NOMO-1 treated with DMSO at 0.1 percent for 48 hours (cell line): ENCODE measurements around the gene GATA3.

ENCODE experiments used
- DNase-seq: peaks from one replicate; lab custom pipeline; 2025; ENCODE audit not compliant: unreplicated experiment; lab: John Stamatoyannopoulos, UW

Gene GATA3

GRCh38 chr10:8092428-8092827, 37.9 kb downstream of the GATA3 start:
- DNase-seq, result no peak

- no peak for DNase-seq
Observed at GRCh38 chr10:8095959-8096358, 41.5 kb downstream of the GATA3 start.

- DNase-seq, result no peak
Observed at GRCh38 chr10:8096931-8097330, 42.4 kb downstream of the GATA3 start.

- DNase-seq, result no peak
Observed at GRCh38 chr10:8100366-8100765, 45.9 kb downstream of the GATA3 start.

- no peak for DNase-seq
Observed at GRCh38 chr10:8102708-8103401, 48.4 kb downstream of the GATA3 start.

GRCh38 chr10:8103543-8103942, 49.1 kb downstream of the GATA3 start:
- no peak for DNase-seq

GRCh38 chr10:8104005-8104404, 49.5 kb downstream of the GATA3 start:
- no peak for DNase-seq

- no peak for DNase-seq
Observed at GRCh38 chr10:8104721-8105120, 50.2 kb downstream of the GATA3 start.

- no peak for DNase-seq
Observed at GRCh38 chr10:8105932-8106331, 51.4 kb downstream of the GATA3 start.

GRCh38 chr10:8112230-8112905, 57.9 kb downstream of the GATA3 start:
- DNase-seq, result no peak

GRCh38 chr10:8112942-8113442, 58.5 kb downstream of the GATA3 start:
- no peak for DNase-seq

- no peak for DNase-seq
Observed at GRCh38 chr10:8113616-8114015, 59.1 kb downstream of the GATA3 start.

- peak; percentile 2 for DNase-seq
Observed at GRCh38 chr10:8114741-8115617, 60.5 kb downstream of the GATA3 start.

- DNase-seq, result no peak
Observed at GRCh38 chr10:8115618-8115980, 61.1 kb downstream of the GATA3 start.

- DNase-seq, result no peak
Observed at GRCh38 chr10:8116474-8116873, 62.0 kb downstream of the GATA3 start.

GRCh38 chr10:8116926-8117493, 62.5 kb downstream of the GATA3 start:
- DNase-seq, result no peak

- no peak for DNase-seq
Observed at GRCh38 chr10:8121201-8121890, 66.9 kb downstream of the GATA3 start.

- no peak for DNase-seq
Observed at GRCh38 chr10:8122611-8123369, 68.3 kb downstream of the GATA3 start.

GRCh38 chr10:8124436-8124835, 69.9 kb downstream of the GATA3 start:
- no peak for DNase-seq
